Stomach smooth muscle (tissue), 2 donors: ENCODE results near the gene PJA2.
"Not testable (repeated sequence)": the region's sequence is repeated elsewhere in the genome, so short reads cannot be mapped to it uniquely, and the experiment has no call there.

ENCODE experiments used
- H3K27ac ChIP-seq: one replicate; pipeline ENCODE4 v1.7.0; 2013; ENCODE audit warnings: mild to moderate bottlenecking, low read length, inconsistent platforms
- H3K27me3 ChIP-seq, 2 donors: one replicate each; pipeline ENCODE4 v1.7.0; 2013; ENCODE audit warnings: low read length in 2 of 2; ENCODE audit not compliant: insufficient read depth in 2 of 2, control insufficient read depth in 1 of 2
- H3K36me3 ChIP-seq, 2 donors: one replicate each; pipeline ENCODE4 v1.7.0; 2013; ENCODE audit warnings: low read length in 2 of 2; ENCODE audit not compliant: control insufficient read depth in 2 of 2, insufficient read depth in 2 of 2
- H3K4me1 ChIP-seq: one replicate; pipeline ENCODE4 v1.7.0; 2013; ENCODE audit warnings: low read length; ENCODE audit not compliant: control insufficient read depth, insufficient read depth
- H3K4me3 ChIP-seq, 2 donors: one replicate each; pipeline ENCODE4 v1.7.0; 2013; ENCODE audit warnings: low read length in 2 of 2
- H3K9ac ChIP-seq, 2 donors: one replicate each; pipeline ENCODE4 v1.7.0; 2013; ENCODE audit warnings: low read length in 2 of 2, mild to moderate bottlenecking in 1 of 2
- H3K9me3 ChIP-seq, 2 donors: one replicate each; pipeline ENCODE4 v1.7.0; 2013; ENCODE audit warnings: low read length in 2 of 2; ENCODE audit not compliant: control insufficient read depth in 2 of 2
- donor health status: healthy.
- donor health status: Pancreatic carcinoma.

Gene PJA2

DNA sequence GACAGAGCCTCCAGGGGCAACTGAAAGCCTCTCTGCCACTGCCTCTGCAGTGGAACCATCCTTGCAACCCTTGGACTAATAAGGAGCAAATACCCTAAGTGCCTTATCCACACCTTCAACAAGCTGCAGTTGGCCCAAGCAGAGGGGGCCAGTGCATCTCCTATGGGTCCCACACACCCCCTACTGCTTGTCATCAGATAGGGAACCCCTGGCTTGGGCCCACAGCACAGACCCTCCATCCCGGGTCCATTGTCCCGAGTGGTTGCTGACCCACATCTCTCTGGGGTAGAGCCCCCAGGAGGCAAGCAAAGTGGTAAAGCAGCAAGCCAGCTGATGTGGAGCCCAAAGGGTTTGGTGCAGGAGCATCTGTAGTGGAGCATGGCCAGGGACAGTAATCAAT lies 119.5 kb downstream of the PJA2 start:
- Histone ChIP-seq H3K27ac (no peak overlapping the region), H3K27me3 (no peaks in the 10 kb centered on the region), H3K4me1 (no peaks in the 10 kb centered on the region), H3K9ac (no peak overlapping the region), H3K4me3 (no peak overlapping the region), H3K36me3 (peaks cover 0 to 2% of the 10 kb centered on the region in 2 donors), H3K9me3 (peaks cover 0 to 3% of the 10 kb centered on the region in 2 donors)

DNA sequence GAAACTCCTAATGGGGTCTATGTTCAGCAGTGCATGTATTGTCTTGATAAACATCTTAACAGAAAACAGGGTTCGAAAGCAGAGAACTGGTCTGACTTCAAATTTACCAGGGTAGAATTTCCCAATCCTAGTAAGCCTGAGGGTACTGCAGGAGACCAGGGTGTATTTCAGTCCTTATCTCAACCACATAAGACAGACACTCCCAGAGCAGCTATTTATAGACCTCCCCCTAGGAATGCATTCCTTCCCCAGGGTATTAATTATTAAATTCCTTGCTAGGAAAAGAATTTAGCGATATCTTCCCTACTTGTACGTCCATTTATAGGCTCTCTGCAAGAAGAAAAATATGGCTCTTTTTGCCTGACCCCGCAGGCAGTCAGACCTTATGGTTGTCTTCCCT lies 123.1 kb downstream of the PJA2 start:
- not testable (repeated sequence) for H3K36me3 ChIP-seq, H3K4me1 ChIP-seq, H3K9me3 ChIP-seq, H3K27me3 ChIP-seq, H3K9ac ChIP-seq, H3K27ac ChIP-seq, H3K4me3 ChIP-seq
